Right ventricle myocardium inferior (tissue), 1 donor: ENCODE data around the gene PFDN5. TPM values are rescaled to one million over a fixed set of nuclear protein-coding genes. Genes with fewer than 3 reads are reported as not detected.
"Not testable (repeated sequence)": the region's sequence is repeated elsewhere in the genome, so short reads cannot be mapped to it uniquely, and the experiment has no call there.

Source experiments
- ATAC-seq: fragments of 200-7000 bp; cut with Tn5 transposase; one replicate; pipeline ENCODE4 v1.9.1; 2020; ENCODE audit warnings: mild to moderate bottlenecking, moderate library complexity
- DNase-seq: peaks from one replicate; pipeline ENCODE4 v3.0.0; 2021; ENCODE audit errors: missing footprints
- intact Hi-C: fragments of 100-400 bp; cut with DNase I; formaldehyde crosslinking; loops from one replicate; pipeline ENCODE4 v1.11.0; 2022
- total RNA-seq: library from RNA; stranded (reverse); fragmentation: NEBNext Ultra II Directional; extraction: Animal tissue kit (Norgen Biotek cat#: 25700); gene quantifications from one replicate; pipeline ENCODE4 v1.2.1, GENCODE V29; 2021
- donor health status: DM: no; HTN: yes; CAD: no; lungs with severe emphysema.

Gene PFDN5
- total RNA-seq, 1 donor from 2014 or later: 392 TPM

DNA sequence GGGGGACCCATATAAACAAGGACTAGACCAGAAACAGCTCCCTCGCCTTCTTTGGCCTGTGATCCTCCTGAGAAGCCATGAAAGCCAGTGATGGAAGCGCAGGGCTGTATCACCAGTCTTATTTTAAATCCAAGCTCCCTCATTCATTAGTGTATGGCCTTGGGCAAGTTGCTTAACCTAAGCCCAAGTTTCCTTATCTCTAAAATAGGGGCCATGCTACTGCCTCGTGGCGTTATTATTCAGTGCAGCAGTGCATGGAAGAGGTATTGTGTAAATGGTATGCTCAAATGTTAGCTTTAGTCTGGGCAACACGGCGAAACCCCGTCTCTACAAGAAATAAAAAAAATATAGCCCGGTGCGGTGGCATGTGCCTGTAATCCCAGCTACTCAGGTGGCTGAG is 17.4 kb upstream of the PFDN5 start:
- ATAC-seq (no peak), DNase-seq (no peak)
- intact Hi-C loops: no loop called here

DNA sequence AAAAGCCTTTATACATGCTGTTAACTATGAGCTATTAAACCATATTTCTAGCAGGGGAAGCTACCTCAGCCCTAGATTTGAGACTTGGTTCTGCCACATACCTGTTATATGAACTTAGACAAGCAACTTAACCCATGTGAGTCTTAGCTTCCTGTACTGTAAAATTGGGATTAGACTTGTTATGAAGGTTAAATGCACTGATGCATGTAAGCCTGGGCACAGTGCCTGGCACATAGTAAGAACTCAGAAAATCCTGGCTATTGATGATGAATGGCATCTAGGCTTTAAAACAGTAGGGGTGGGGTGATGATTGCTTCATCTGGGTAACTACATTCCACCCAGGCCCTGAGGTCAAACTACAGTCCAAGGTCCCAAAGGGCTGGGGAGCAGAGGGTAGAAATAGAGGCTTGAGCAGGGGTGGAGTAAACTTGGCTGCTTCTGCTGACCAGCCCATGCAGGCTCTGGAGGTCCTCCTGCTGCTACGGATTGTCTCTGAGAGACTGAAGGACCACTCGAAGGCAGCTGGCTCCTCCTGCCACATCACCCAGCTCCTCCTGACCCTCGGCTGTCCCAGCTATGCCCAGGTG is 16.0 kb upstream of the PFDN5 start:
- ATAC-seq (no peak), DNase-seq (no peak)
- intact Hi-C loops: no loop called here

DNA sequence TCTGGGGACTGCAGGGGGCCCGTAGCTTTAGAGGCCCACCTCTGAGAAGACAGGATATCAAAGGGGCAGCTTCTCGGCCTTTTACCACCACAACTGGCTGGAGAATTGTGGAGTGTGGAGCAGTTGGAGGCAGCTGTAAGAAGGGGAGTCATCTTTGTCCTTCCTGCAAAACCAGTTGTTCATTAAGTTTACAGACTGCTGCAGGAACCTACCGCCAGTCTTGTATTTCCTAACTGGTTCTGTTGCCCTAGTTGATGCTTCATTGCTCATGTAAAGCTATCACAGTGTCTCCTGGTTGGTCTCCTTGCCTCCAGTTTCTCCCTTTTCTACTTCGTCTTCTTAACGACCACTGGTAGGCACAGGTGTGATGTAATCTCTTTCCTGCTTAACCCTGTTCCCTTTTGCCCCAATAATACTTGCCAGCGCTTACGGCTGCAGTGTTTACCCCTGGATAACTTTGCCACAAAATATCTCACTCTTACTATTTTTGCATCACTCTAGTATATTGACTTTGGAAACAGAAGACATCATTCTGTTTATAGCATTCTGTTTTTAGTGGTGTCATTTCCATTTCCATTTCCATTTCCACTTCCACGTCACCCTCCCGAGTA is 15.3 kb upstream of the PFDN5 start:
- ATAC-seq (no peak), DNase-seq (no peak)
- intact Hi-C loops: no loop called here

DNA sequence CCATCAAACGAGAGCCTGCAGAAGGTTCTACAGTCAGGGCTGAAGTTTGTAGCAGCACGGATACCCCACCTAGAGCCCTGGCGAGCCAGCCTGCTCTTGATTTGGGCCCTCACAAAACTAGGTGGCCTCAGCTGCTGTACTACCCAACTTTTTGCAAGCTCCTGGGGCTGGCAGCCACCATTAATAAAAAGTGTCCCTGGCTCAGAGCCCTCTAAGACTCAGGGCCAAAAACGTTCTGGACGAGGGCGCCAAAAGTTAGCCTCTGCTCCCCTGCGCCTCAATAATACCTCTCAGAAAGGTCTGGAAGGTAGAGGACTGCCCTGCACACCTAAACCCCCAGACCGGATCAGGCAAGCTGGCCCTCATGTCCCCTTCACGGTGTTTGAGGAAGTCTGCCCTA is 8.9 kb upstream of the PFDN5 start:
- ATAC-seq: no peak
- intact Hi-C loops: no loop called here
- DNase-seq: no peak

GRCh38 chr12:53287741-53288216 is 7.6 kb upstream of the PFDN5 start:
- intact Hi-C loops: loop anchor here (1.0 to 2.0 kb wide), 2 partner anchors 74 to 127 kb away; no protein-coding TSS in a partner anchor
- DNase-seq (peak; percentile 73), ATAC-seq (peak; percentile 75)

DNA sequence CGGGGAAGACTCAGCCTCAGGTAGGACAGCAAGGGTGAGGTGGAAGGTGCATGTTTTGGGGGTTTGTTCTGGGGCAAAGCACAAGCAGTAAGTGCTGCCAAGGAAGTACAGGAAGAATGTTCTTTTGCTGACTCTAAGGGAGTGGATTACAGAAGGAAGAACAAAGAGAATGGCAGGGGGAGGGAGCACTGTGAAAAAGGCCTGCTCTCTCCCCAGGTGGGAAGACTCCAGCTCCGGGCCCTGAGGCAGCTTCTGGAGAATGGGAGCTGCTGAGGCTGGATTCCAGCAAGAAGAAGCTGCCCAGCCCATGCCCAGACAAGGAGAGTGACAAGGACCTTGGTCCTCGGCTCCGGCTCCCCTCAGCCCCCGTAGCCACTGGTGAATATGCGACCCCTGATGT is 7.0 kb upstream of the PFDN5 start:
- DNase-seq (no peak), ATAC-seq (no peak)
- intact Hi-C loops: loop anchor here (2.0 kb wide), 1 partner anchor 128 kb away; no protein-coding TSS in a partner anchor

DNA sequence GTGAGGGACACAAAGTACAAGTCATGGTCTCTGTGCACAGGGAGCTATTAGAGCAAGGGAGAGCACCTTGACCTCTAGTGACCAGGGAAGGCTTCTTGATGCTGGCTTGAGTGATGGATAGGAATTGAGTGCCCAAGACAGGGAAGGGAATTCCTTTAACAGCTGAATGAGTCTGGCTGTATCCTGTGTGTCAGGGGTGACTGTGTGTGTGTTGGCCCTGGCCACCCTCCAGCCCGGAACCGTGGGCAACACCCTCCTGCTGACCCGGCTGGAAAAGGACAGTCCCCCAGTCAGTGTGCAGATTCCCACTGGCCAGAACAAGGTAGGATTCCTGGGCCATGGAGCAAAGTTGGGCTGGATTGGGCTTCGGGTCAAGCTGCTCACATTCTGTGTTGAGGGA is 5.5 kb upstream of the PFDN5 start:
- intact Hi-C loops: loop anchor here (2.0 kb wide), 1 partner anchor 129 kb away; no protein-coding TSS in a partner anchor
- ATAC-seq (no peak), DNase-seq (no peak)

- ATAC-seq (no peak), DNase-seq (no peak)
- intact Hi-C loops: no loop called here
Observed at GRCh38 chr12:53290661-53291060, 4.7 kb upstream of the PFDN5 start.

GRCh38 chr12:53292426-53292825 is 2.9 kb upstream of the PFDN5 start:
- intact Hi-C loops: no loop called here

DNA sequence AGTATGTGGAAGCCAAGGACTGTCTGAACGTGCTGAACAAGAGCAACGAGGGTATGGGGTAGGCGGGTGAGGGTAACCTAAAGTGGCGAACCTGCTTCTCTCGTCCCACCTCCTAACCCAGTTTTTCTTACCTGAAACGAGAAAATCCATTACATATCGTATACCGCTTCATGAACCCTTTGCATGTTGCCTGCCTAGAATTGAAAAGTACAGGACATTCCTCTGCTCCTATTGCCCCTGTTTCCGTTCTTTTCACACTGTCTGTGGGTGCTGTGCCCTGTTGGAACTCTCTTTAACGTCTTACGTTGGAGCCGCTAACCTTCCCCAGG is 513 bp downstream of the PFDN5 start:
- DNase-seq: no peak
- intact Hi-C loops: loop anchor here (5.0 kb wide), 2 partner anchors 44 to 229 kb away; a partner anchor contains a TSS
- no peak for ATAC-seq

More at GRCh38 chr12:53292426-53292825, 2.9 kb upstream of the PFDN5 start:
- ATAC-seq: no peak
- DNase-seq: no peak

DNA sequence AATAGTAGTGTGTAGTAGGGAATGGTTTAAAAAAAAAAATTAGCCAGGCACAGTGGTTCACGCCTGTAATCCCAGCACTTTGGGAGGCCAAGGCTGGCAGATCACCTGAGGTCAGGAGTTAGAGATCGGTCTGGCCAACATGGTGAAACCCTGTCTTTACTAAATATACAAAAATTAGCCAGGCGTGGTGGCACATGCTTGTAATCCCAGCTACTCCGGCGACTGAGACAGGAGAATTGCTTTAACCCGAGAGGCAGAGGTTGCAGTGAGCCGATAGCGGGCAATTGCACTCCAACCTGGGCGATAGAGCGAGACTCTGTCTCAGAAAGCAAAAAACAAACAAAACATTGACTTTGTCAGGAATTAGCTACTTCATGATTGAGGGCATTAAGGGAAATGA is 1.8 kb downstream of the PFDN5 start:
- intact Hi-C loops: loop anchor here (5.0 kb wide), 2 partner anchors 45 to 230 kb away; a partner anchor contains a TSS
- ATAC-seq: not testable (repeated sequence)

DNA sequence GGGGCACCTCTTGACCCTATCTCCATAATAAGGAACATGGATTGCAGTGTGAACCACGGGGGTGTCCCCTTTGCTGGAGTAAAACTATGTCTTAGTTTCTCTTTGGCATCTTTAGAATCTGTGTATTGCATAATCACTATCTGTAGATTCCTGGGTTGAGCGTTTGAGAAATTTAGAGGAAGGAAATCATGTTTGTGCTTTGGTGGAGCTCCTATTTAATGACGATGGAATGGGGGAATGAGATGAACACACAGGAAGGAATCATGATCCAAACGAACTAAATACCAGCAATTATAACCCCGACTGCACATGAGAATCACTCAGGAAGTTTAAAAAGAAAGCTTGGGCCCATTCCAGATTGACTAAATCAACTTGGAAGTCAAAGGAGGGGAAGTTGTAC is 2.8 kb downstream of the PFDN5 start:
- intact Hi-C loops: loop anchor here (5.0 kb wide), 2 partner anchors 46 to 231 kb away; a partner anchor contains a TSS
- DNase-seq (no peak), ATAC-seq (no peak)

More for the DNA sequence above, 1.8 kb downstream of the PFDN5 start:
- not testable (repeated sequence) for DNase-seq

DNA sequence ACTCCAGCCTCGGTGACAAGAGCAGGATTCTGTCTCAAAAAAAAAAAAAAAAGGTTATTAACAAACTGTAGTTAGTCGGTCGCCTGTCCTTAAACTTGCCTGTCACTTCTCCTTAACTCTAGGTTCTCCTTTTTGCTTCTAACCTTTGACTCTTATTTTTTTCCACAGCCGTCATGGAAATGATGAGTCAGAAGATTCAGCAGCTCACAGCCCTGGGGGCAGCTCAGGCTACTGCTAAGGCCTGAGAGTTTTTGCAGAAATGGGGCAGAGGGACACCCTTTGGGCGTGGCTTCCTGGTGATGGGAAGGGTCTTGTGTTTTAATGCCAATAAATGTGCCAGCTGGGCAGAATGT is 3.7 kb downstream of the PFDN5 start:
- DNase-seq: no peak
- intact Hi-C loops: loop anchor here (5.0 kb wide), 2 partner anchors 47 to 232 kb away; a partner anchor contains a TSS
- peak; percentile 8 for ATAC-seq

DNA sequence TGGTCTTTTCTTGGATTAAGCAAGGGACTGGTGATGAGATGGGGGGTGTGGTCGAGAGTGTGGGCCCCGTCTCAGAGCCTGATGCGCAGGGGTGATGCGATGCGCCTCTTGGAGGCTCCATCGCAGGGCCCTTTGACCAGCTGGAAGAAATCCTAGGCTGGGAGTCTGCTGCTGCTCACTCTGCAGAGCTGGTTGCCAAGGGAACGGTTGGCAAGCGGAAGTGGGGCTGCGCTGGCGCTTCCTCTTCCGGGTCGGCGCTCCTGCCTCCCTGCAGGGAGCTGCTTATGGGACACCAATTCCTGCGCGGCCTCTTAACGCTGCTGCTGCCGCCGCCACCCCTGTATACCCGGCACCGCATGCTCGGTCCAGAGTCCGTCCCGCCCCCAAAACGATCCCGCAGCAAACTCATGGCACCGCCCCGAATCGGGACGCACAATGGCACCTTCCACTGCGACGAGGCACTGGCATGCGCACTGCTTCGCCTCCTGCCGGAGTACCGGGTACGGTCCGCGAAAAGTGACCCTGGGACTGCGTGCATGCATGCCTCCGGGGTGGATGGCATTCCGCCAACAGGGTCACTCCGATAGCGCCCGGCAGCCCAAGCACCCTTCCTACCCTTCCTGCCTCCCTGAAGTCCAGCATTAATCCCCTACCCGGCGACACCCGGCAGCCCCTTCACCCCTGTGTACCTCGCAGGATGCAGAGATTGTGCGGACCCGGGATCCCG is 4.3 kb downstream of the PFDN5 start, which contains the start of gene MYG1:
MYG1 (plus strand) TSS at position 242 of the 727 bp plus-strand sequence; CDS start at position 285, 43 bp downstream.
- peak; percentile 93 for DNase-seq
- intact Hi-C loops: loop anchor here (5.0 kb wide), 2 partner anchors 47 to 232 kb away; a partner anchor contains a TSS
- ATAC-seq: peak; percentile 76

GRCh38 chr12:53300187-53300586 is 4.8 kb downstream of the PFDN5 start:
- DNase-seq: no peak
- ATAC-seq: no peak
- intact Hi-C loops: no loop called here

DNA sequence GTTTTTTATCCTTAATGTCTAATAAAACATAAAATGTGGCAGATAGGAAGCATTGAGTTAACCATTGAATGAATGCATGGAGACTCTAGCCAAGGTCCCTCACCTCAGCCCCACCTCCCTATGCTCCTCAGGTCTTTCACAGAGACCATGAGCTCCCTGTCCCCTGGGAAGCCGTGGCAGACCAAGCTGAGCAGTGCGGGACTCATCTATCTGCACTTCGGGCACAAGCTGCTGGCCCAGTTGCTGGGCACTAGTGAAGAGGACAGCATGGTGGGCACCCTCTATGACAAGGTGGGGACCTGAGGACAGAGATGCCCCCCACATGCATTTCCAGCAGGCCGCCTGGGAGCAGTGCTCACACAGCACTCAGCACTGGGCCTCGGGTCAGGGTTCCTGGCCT is 7.6 kb downstream of the PFDN5 start:
- intact Hi-C loops: no loop called here
- ATAC-seq (no peak), DNase-seq (no peak)

DNA sequence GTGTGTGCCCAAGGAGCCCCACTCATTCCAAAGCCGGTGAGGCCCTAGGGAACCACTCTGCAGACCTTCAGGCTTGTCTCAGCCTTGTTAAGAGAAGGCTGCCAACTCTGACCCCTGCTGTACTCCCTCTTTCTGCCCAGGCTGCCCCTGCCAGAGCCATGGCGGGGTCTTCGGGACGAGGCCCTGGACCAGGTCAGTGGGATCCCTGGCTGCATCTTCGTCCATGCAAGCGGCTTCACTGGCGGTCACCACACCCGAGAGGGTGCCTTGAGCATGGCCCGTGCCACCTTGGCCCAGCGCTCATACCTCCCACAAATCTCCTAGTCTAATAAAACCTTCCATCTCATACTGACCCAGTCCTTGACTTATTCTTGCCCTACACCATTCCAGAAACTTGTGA is 11.5 kb downstream of the PFDN5 start:
- intact Hi-C loops: no loop called here
- DNase-seq (no peak), ATAC-seq (no peak)

DNA sequence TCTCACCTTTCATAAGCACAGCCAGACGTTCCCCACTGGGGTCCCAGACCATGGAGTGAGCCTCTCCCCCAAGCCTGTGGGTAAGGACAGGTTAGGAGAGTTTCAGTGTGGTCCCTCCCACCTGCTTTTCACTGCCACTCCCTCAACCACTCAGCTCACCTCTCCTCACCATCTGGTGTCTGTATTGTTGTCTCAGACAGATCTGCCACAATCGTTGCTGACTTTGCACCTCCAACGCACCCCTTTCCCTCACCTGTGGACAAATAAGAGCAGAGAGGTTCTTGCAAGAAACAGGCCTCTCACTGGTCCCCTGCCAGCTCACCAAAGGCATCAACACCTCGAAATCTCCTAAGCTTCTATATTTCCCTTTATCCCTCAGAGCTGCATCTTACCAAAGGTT is 12.9 kb downstream of the PFDN5 start:
- DNase-seq (no peak), ATAC-seq (no peak)
- intact Hi-C loops: no loop called here

DNA sequence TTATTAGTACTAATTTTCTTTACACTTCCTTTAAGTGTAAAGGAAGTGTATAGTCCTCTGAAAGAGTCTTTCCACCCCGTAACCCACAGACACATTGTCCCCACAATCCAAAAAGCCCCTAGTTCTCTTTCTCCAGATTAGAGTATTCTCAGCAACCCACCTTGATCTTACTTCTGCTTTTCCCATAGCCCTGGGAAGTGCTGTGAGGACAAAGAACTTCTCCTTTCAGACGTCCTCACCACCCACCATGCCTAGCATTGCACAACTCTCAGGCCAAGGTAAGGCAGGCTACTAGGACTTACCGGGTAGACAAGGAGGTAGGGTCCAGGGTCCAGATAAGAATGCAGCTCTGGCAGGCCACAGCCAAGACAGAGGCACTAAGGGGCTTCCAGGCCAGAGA is 18.7 kb downstream of the PFDN5 start:
- DNase-seq (no peak), ATAC-seq (no peak)
- intact Hi-C loops: no loop called here
